RWPE1 (cell line): Measurements from ENCODE around the gene FGF12.

Source experiments
- CTCF ChIA-PET: fragments of 350-600 bp; sonication (Branson Sonifier 250); formaldehyde crosslinking; extraction: SDS; loops from one replicate; lab custom pipeline; 2021; lab: Yijun Ruan, JAX
- POLR2A ChIA-PET: fragments of 400-600 bp; formaldehyde crosslinking; extraction: SDS; loops from one replicate; lab custom pipeline; 2020; ENCODE audit warnings: antibody characterized with exemption; ENCODE audit not compliant: low non-redundant PET; lab: Yijun Ruan, JAX
- DNase-seq: peaks from one replicate; pipeline ENCODE4 v3.0.0; 2012; ENCODE audit warnings: low spot score
- H3K27ac ChIP-seq: fragments of 450-650 bp; 2 replicates; pipeline ENCODE4 v1.5.1; 2017
- TF ChIP-seq, protein P1 (sequence below): fragments of 450-650 bp; conservative IDR thresholded peaks from 2 replicates; pipeline ENCODE4 v1.5.1; 2017; ENCODE audit warnings: low read depth, mild to moderate bottlenecking

Gene FGF12

DNA sequence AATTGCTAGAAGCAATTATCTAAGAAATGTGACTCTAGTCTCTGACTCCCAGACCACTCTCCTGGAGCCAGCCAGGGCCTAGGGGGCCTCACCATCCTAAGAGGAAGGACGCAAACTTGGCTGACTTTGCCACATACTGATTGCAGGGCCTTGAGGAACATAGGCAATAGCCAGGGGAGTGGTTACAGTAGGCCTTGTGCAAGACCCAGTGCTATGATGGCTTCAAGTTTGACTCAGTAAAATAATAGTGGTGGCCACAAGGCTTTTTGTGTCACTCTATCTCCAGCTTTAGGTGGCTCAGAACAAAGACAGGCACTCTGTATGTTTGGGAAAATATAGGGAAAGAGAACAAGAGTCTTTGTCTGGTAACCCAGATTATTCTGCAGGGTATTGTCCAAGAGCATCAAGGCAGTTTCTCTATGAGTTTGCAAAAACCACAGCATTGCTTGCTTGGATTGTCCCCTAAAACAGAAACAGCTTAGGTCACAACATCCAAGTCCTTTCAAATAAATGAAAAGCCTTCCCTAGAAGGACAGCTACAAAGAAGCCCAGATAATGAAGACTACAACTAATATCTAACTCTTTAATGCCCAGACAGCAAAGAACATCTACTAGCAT, 634.8 kb downstream of the FGF12 start:
- TF ChIP-seq, protein P1, sequence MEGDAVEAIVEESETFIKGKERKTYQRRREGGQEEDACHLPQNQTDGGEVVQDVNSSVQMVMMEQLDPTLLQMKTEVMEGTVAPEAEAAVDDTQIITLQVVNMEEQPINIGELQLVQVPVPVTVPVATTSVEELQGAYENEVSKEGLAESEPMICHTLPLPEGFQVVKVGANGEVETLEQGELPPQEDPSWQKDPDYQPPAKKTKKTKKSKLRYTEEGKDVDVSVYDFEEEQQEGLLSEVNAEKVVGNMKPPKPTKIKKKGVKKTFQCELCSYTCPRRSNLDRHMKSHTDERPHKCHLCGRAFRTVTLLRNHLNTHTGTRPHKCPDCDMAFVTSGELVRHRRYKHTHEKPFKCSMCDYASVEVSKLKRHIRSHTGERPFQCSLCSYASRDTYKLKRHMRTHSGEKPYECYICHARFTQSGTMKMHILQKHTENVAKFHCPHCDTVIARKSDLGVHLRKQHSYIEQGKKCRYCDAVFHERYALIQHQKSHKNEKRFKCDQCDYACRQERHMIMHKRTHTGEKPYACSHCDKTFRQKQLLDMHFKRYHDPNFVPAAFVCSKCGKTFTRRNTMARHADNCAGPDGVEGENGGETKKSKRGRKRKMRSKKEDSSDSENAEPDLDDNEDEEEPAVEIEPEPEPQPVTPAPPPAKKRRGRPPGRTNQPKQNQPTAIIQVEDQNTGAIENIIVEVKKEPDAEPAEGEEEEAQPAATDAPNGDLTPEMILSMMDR: no peak
- peak overlapping the region; percentile 74; the same call in 1 of the 2 replicates for H3K27ac ChIP-seq
- POLR2A ChIA-PET: no interaction called here
- CTCF ChIA-PET: no interaction called here
- DNase-seq: no peak

DNA sequence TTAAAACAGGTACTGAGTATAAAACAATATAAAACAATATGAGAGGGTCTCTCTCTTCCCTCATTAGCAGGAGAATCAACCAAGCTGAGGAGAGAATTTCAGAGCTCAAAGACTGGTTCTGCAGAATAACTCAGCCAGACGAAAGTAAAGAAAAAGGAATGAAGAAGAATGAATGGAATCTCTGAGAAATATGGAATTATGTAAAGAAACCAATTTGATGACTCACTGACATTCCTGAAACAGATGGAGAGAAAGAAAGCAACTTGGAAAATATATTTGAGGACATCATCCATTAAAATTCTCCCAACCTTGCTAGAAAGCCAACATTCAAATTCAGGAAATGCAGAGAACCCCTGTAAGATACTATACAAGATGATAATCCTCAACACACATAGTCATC, 635.5 kb downstream of the FGF12 start:
- TF ChIP-seq, protein P1: no peak
- peak overlapping the region; percentile 83 for H3K27ac ChIP-seq
- POLR2A ChIA-PET: no interaction called here
- peak; percentile 4 for DNase-seq
- CTCF ChIA-PET: interaction anchor here (0.6 kb wide), 1 partner anchor 1357 kb away, joined by 6 read pairs; no protein-coding TSS in a partner anchor

DNA sequence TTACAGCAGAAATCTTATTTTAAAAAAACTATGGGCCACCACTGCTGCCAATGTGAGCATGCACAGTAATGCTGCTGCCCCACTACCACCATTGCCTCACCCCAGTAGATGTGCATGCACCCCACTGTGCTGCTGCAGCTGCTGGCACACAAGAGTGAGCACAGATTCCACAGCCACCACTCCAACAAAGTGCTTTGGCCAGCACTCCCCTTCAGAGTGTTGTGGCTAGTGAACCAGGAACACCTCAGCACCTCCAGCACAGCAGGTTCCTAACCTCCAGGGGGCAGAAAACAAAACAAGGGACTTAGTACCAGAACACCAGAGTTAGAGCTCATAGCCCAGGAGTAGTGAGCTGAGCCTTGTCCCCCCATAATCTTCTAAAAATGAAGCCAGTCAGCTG, 636.8 kb downstream of the FGF12 start:
- POLR2A ChIA-PET: no interaction called here
- CTCF ChIA-PET: no interaction called here
- no peak for DNase-seq
- TF ChIP-seq, protein P1: no peak
- peak overlapping the region; percentile 83 for H3K27ac ChIP-seq
